Mesenchymal stem cell (in vitro differentiated cells and primary cell): ENCODE results near the gene AIF1.

Source experiments
- DNase-seq: peaks from one replicate; pipeline ENCODE4 v3.0.0-alpha.2; 2013
- H2AFZ ChIP-seq: one replicate; pipeline ENCODE4 v1.6.1; 2013; ENCODE audit warnings: low read depth, mild to moderate bottlenecking, control low read depth, inconsistent platforms, low read length, moderate library complexity
- H2AK5ac ChIP-seq: 2 replicates; pipeline ENCODE4 v1.6.1; 2013; ENCODE audit warnings: low read length, moderate library complexity, mild to moderate bottlenecking, inconsistent platforms; ENCODE audit not compliant: severe bottlenecking
- H2BK120ac ChIP-seq: one replicate; pipeline ENCODE4 v1.6.1; 2013; ENCODE audit warnings: low read depth, mild to moderate bottlenecking, inconsistent platforms, low read length, moderate library complexity
- H2BK12ac ChIP-seq, 2 experiments: one replicate each; pipeline ENCODE4 v1.6.1; 2013; ENCODE audit warnings: inconsistent platforms in 2 of 2, low read length in 2 of 2, mild to moderate bottlenecking in 2 of 2, moderate library complexity in 2 of 2, control low read depth in 1 of 2
- H2BK15ac ChIP-seq: one replicate; pipeline ENCODE4 v1.6.1; 2013; ENCODE audit warnings: mild to moderate bottlenecking, low read depth, inconsistent platforms; ENCODE audit not compliant: poor library complexity, severe bottlenecking
- H2BK5ac ChIP-seq: 2 replicates; pipeline ENCODE4 v1.6.1; 2013; ENCODE audit warnings: low read depth, mild to moderate bottlenecking, low read length, control low read depth, inconsistent platforms; ENCODE audit not compliant: poor library complexity, severe bottlenecking
- H3K14ac ChIP-seq, 2 experiments: one replicate each; pipeline ENCODE4 v1.6.1; 2013; ENCODE audit warnings: inconsistent platforms in 2 of 2, low read length in 2 of 2, control low read depth in 1 of 2, mild to moderate bottlenecking in 1 of 2, moderate library complexity in 1 of 2
- H3K18ac ChIP-seq, 2 experiments: one replicate each; pipeline ENCODE4 v1.6.1; 2013; ENCODE audit warnings: inconsistent platforms in 2 of 2, low read length in 2 of 2, control low read depth in 1 of 2, low read depth in 1 of 2, mild to moderate bottlenecking in 1 of 2
- H3K23ac ChIP-seq, 2 experiments: one replicate each; pipeline ENCODE4 v1.6.1; 2013; ENCODE audit warnings: inconsistent platforms in 2 of 2, low read length in 2 of 2, mild to moderate bottlenecking in 2 of 2, moderate library complexity in 2 of 2, control low read depth in 1 of 2
- H3K27ac ChIP-seq: 2 replicates; pipeline ENCODE4 v1.5.1; 2013; ENCODE audit warnings: mild to moderate bottlenecking, moderate library complexity, low read length, control low read depth, inconsistent platforms; ENCODE audit not compliant: poor library complexity, severe bottlenecking
- H3K27me3 ChIP-seq, 2 experiments: 2 replicates each; pipeline versions ENCODE4 v1.6.1 to v1.7.0; 2013; ENCODE audit warnings: low read length in 2 of 2, mild to moderate bottlenecking in 2 of 2, moderate library complexity in 2 of 2, control low read depth in 1 of 2, inconsistent platforms in 1 of 2; ENCODE audit not compliant: control insufficient read depth in 1 of 2, insufficient read depth in 1 of 2
- H3K36me3 ChIP-seq, 2 experiments: 2 replicates each; pipeline versions ENCODE4 v1.6.1 to v1.7.0; 2013; ENCODE audit warnings: low read length in 2 of 2, control low read depth in 1 of 2, inconsistent platforms in 1 of 2, low read depth in 1 of 2, mild to moderate bottlenecking in 1 of 2; ENCODE audit not compliant: insufficient read depth in 2 of 2, control insufficient read depth in 1 of 2
- H3K4ac ChIP-seq, 2 experiments: one replicate each; pipeline ENCODE4 v1.6.1; 2013; ENCODE audit warnings: inconsistent platforms in 2 of 2, low read length in 2 of 2, mild to moderate bottlenecking in 2 of 2, moderate library complexity in 2 of 2, control low read depth in 1 of 2, low read depth in 1 of 2
- H3K4me1 ChIP-seq: 2 replicates; pipeline ENCODE4 v1.6.1; 2013; ENCODE audit warnings: low read depth, low read length, control low read depth; ENCODE audit not compliant: control insufficient read depth, insufficient read depth
- H3K4me2 ChIP-seq: 2 replicates; pipeline ENCODE4 v1.6.1; 2013; ENCODE audit warnings: low read length, mild to moderate bottlenecking, inconsistent platforms; ENCODE audit not compliant: poor library complexity, severe bottlenecking
- H3K4me3 ChIP-seq, 2 experiments: 2 replicates each; pipeline versions ENCODE4 v1.5.1 to v1.7.0; 2013; ENCODE audit warnings: low read length in 2 of 2, mild to moderate bottlenecking in 2 of 2, control low read depth in 1 of 2, low read depth in 1 of 2; ENCODE audit not compliant: insufficient read depth in 1 of 2
- H3K79me1 ChIP-seq: replicated peaks from 2 replicates; pipeline ENCODE4 v1.6.1; 2013; ENCODE audit warnings: mild to moderate bottlenecking, control low read depth, low read length, inconsistent platforms; ENCODE audit not compliant: poor library complexity, severe bottlenecking
- H3K9ac ChIP-seq: 2 replicates; pipeline ENCODE4 v1.7.0; 2013; ENCODE audit warnings: mild to moderate bottlenecking, low read length, moderate library complexity
- H3K9me3 ChIP-seq: 2 replicates; pipeline ENCODE4 v1.7.0; 2013; ENCODE audit warnings: mild to moderate bottlenecking, low read length; ENCODE audit not compliant: control insufficient read depth
- H4K8ac ChIP-seq: one replicate; pipeline ENCODE4 v1.6.1; 2013; ENCODE audit warnings: inconsistent platforms, mild to moderate bottlenecking, low read length, moderate library complexity
- H4K91ac ChIP-seq: one replicate; pipeline ENCODE4 v1.6.1; 2013; ENCODE audit warnings: mild to moderate bottlenecking, low read length, inconsistent platforms
- WGBS: methylation state at CpG from one replicate; pipeline ENCODE4 v1.1.7; 2013; ENCODE audit warnings: mixed read lengths; 5-methylcytosine and 5-hydroxymethylcytosine counted together

The AIF1 gene

DNA sequence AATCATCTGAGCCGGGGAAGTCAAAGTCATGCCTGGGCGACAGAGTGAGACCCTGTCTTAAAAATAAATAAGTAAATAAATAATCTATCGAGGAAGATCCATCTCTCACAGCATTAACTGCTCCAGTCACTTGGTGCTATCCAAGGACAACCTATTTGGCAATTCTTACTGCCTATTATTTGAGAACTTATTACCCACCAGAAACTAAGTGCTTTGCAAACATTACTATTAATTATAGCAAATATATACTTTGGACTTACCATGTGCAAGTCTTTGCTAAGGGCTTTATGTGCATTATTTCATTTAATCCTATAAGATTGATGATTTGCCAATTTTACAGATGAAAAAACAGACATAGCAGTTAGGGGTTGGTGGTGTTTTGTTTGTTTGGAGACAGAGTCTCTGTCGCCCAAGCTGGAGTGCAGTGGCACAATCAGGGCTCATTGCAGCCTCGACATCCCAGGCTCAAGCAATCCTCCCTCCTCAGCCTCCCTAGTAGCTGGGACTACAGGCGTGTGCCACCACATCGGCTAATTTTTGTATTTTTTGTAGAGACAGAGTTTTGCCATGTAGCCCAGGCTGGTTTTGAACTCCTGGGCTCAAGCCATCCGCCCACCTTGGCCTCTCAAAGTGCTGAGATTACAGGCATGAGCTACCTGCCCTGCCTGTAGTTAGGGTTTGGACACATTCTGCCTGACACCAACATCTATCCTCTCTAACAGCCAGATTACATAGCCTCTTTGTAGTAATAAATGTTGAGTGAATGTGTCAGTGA lies 39.7 kb downstream of the AIF1 start:
- no peak overlapping the region for H2BK120ac ChIP-seq
- H3K27me3 ChIP-seq: no peaks in the 10 kb centered on the region
- no peak overlapping the region for H2AFZ ChIP-seq
- H3K4me1 ChIP-seq: peaks cover 22% of the 10 kb centered on the region
- no peak overlapping the region for H3K4me2 ChIP-seq
- H2BK5ac ChIP-seq: no peak overlapping the region
- no peak overlapping the region for H2AK5ac ChIP-seq
- no peak overlapping the region for H3K27ac ChIP-seq
- no peak overlapping the region for H3K14ac ChIP-seq
- no peak overlapping the region for H3K23ac ChIP-seq
- H4K91ac ChIP-seq: no peak overlapping the region
- H3K79me1 ChIP-seq: peaks cover 12% of the 10 kb centered on the region
- H3K36me3 ChIP-seq: peaks cover 17 to 40% of the 10 kb centered on the region in 2 experiments
- DNase-seq: no peak
- H2BK12ac ChIP-seq: no peak overlapping the region
- no peak overlapping the region for H3K9ac ChIP-seq
- no peak overlapping the region for H4K8ac ChIP-seq
- no peak overlapping the region for H3K4me3 ChIP-seq
- no peak overlapping the region for H3K18ac ChIP-seq
- no peaks in the 10 kb centered on the region for H3K9me3 ChIP-seq
- H2BK15ac ChIP-seq: no peak overlapping the region
- H3K4ac ChIP-seq: no peak overlapping the region
- WGBS: 98% methylated on average over 6 of the region's 8 CpGs

DNA sequence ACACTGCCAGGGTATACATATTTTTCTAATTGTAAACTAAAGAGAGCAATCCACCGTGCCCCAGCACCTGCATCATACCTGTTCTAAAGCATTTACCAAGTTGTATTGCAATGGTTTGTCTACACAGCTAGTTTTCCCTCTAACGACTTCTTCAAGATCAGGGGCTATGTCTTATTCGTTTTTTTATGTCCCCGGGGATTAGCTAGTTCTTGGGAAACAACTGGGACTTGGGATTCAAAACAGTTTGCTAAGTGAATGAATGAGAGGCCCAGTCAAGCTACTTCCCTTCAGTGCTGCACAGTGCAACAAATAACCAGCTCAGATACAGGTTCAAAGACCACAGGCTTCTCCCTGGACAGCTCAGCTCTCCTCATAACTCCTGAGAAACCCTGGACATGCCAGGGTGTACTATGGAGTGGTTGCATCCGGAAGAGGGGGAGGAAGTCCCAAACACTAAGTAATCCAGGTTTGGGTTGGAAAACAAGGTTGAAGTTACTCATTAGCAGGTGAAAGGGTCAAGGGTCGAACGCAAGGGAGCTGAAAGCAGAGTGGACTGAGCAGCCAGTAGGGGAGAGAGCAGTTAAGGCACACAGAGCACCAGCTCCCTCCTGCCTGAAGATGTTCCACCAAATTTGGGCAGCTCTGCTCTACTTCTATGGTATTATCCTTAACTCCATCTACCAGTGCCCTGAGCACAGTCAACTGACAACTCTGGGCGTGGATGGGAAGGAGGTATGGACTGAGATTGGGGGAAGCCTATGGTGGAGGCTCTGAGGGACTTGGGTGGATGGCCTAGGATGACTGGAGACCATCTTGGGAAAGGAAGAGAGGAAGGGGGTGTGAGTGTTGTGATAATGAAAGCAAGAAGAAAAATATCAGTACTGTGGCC lies 40.6 kb downstream of the AIF1 start, which contains the start of gene APOM:
APOM (plus strand) TSS at position 546 of the 889 bp plus-strand sequence; CDS start at position 619, 73 bp downstream.
- Histone ChIP-seq H3K4me1 (peaks cover 22% of the 10 kb centered on the region), H3K23ac (no peak within 1 kb of the TSS), H3K4me3 (no peak within 1 kb of the TSS), H2AK5ac (no peak within 1 kb of the TSS), H2BK12ac (no peak within 1 kb of the TSS), H3K9ac (no peak within 1 kb of the TSS), H4K91ac (no peak within 1 kb of the TSS), H3K27ac (no peak within 1 kb of the TSS), H2AFZ (no peak within 1 kb of the TSS), H3K4ac (no peak within 1 kb of the TSS), H4K8ac (no peak within 1 kb of the TSS), H3K18ac (no peak within 1 kb of the TSS), H3K27me3 (no peaks in the 10 kb centered on the region), H3K79me1 (peaks cover 13% of the 10 kb centered on the region), H3K4me2 (no peak within 1 kb of the TSS), H3K9me3 (no peaks in the 10 kb centered on the region), H2BK5ac (no peak within 1 kb of the TSS), H2BK15ac (no peak within 1 kb of the TSS), H3K14ac (no peak within 1 kb of the TSS), H3K36me3 (peaks cover 17 to 38% of the 10 kb centered on the region in 2 experiments), H2BK120ac (no peak within 1 kb of the TSS)
- WGBS: 93% methylated on average over 8 of the region's 8 CpGs
- DNase-seq: no peak

GRCh38 chr6:31657406-31658157 lies 42.5 kb downstream of the AIF1 start:
- H3K27ac ChIP-seq: no peak overlapping the region
- H4K91ac ChIP-seq: no peak overlapping the region
- H2AK5ac ChIP-seq: no peak overlapping the region
- peaks cover 20% of the 10 kb centered on the region for H3K79me1 ChIP-seq
- no peak overlapping the region for H3K4me2 ChIP-seq
- no peak overlapping the region for H3K23ac ChIP-seq
- H3K4me1 ChIP-seq: peaks cover 31% of the 10 kb centered on the region
- H2BK15ac ChIP-seq: no peak overlapping the region
- H3K14ac ChIP-seq: no peak overlapping the region
- H2AFZ ChIP-seq: no peak overlapping the region
- H2BK120ac ChIP-seq: no peak overlapping the region
- peak overlapping the region in 1 of 2 experiments; percentile 98 for H3K4me3 ChIP-seq
- no peaks in the 10 kb centered on the region for H3K9me3 ChIP-seq
- H3K4ac ChIP-seq: no peak overlapping the region
- H3K36me3 ChIP-seq: peaks cover 24 to 44% of the 10 kb centered on the region in 2 experiments
- H2BK12ac ChIP-seq: no peak overlapping the region
- H3K27me3 ChIP-seq: no peaks in the 10 kb centered on the region
- 100% methylated on average over 5 of the region's 6 CpGs for WGBS
- no peak for DNase-seq
- no peak overlapping the region for H3K18ac ChIP-seq
- no peak overlapping the region for H4K8ac ChIP-seq
- H3K9ac ChIP-seq: peak overlapping the region; percentile 97
- H2BK5ac ChIP-seq: no peak overlapping the region
